ENCODE results near the gene BLCAP.

DNA sequence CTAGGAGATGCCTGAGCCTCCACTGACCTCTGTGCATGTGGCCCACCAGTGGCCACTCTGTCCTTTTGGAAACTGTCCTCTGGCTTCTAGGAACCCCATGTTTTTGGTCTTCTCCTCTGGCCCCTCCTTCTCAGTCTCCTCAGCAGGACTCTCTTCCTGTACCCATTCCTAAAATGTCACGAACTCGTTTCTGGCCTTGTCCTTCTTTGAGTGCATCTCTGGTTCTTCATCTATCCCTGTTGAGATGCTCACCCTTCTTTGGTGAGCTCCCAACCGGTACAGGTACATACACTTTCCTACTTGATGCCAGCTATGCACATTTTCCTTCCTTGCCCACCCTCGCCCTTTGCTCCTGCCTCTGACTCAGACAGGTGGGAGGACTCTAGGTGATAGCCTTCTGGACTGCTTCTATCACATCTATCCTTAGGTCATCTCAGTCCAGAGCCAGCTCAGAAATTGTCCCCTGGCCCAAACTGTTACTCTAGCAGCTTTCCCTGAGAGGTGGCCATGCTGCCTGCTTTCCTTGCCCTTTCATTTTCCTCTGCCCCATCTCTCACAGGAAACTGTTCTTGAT is 21.4 kb downstream of the BLCAP start:
- TF ChIP-seq, protein P1, sequence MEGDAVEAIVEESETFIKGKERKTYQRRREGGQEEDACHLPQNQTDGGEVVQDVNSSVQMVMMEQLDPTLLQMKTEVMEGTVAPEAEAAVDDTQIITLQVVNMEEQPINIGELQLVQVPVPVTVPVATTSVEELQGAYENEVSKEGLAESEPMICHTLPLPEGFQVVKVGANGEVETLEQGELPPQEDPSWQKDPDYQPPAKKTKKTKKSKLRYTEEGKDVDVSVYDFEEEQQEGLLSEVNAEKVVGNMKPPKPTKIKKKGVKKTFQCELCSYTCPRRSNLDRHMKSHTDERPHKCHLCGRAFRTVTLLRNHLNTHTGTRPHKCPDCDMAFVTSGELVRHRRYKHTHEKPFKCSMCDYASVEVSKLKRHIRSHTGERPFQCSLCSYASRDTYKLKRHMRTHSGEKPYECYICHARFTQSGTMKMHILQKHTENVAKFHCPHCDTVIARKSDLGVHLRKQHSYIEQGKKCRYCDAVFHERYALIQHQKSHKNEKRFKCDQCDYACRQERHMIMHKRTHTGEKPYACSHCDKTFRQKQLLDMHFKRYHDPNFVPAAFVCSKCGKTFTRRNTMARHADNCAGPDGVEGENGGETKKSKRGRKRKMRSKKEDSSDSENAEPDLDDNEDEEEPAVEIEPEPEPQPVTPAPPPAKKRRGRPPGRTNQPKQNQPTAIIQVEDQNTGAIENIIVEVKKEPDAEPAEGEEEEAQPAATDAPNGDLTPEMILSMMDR (IDR thresholded peaks at IDR 0.05; ENCODE audit: extremely low read depth in 1 of 2, insufficient read depth in 1 of 2, low read depth in 1 of 2, low read length in 2 of 2) = no peak
- TF ChIP-seq POLR2A (IDR thresholded peaks at IDR 0.05; ENCODE audit: low read depth, low read length) (no peak), JUN (IDR thresholded peaks at IDR 0.05; ENCODE audit: borderline replicate concordance, insufficient read depth, insufficient read length, low read depth) (no peak)
